Neural cell (in vitro differentiated cells): Measurements from ENCODE around the gene STMP1. TPM values are rescaled to one million over a fixed set of nuclear protein-coding genes. Genes with fewer than 3 reads are reported as not detected.

Experiments
- H2AFZ ChIP-seq: fragments of 200-600, 300-800 bp; sonication (generic), shearing (Covaris generic); 2 replicates; pipeline ENCODE4 v1.6.0; 2014; ENCODE audit warnings: low read depth, mild to moderate bottlenecking, antibody characterized with exemption, low read length, moderate library complexity
- H3F3A ChIP-seq: fragments of 200-600 bp; shearing (Covaris generic); 2 replicates; pipeline ENCODE4 v1.6.1; 2016; ENCODE audit warnings: mild to moderate bottlenecking, moderate library complexity, mixed read lengths, antibody characterized with exemption, low read length; ENCODE audit not compliant: insufficient read depth, poor library complexity, severe bottlenecking
- H3K27ac ChIP-seq: fragments of 200-600, 300-800 bp; sonication (generic), shearing (Covaris generic); 2 replicates; pipeline ENCODE4 v1.5.1; 2014; ENCODE audit warnings: mild to moderate bottlenecking, low read length, moderate library complexity
- H3K27me3 ChIP-seq: fragments of 300-800, 200-600 bp; sonication (generic), shearing (Covaris generic); 2 replicates; pipeline ENCODE4 v1.6.0; 2014; ENCODE audit warnings: mild to moderate bottlenecking, low read depth, low read length, moderate library complexity; ENCODE audit not compliant: insufficient read depth
- H3K36me3 ChIP-seq: fragments of 300-800, 200-600 bp; sonication (generic), shearing (Covaris generic); 2 replicates; pipeline ENCODE4 v1.5.1; 2014; ENCODE audit warnings: mild to moderate bottlenecking, antibody characterized with exemption, low read length, moderate library complexity; ENCODE audit not compliant: insufficient read depth
- H3K4me2 ChIP-seq: fragments of 300-800, 200-600 bp; sonication (generic), shearing (Covaris generic); 2 replicates; pipeline ENCODE4 v1.6.0; 2014; ENCODE audit warnings: mild to moderate bottlenecking, low read length
- H3K4me3 ChIP-seq: fragments of 300-800, 200-600 bp; sonication (generic), shearing (Covaris generic); 2 replicates; pipeline ENCODE4 v1.5.1; 2014; ENCODE audit warnings: mild to moderate bottlenecking, low read length, moderate library complexity
- H3K79me2 ChIP-seq: fragments of 200-600 bp; shearing (Covaris generic); replicated peaks from 2 replicates; pipeline ENCODE4 v1.6.0; 2014; ENCODE audit warnings: mild to moderate bottlenecking, low read length, moderate library complexity; ENCODE audit not compliant: insufficient read depth
- H3K9ac ChIP-seq: fragments of 300-800, 200-600 bp; sonication (generic), shearing (Covaris generic); 2 replicates; pipeline ENCODE4 v1.6.1; 2016; ENCODE audit warnings: mild to moderate bottlenecking, low read length, mixed read lengths
- H3K9me2 ChIP-seq: fragments of 200-600 bp; shearing (Covaris generic); 2 replicates; pipeline ENCODE4 v1.6.1; 2016; ENCODE audit warnings: mild to moderate bottlenecking, low read length, mixed read lengths; ENCODE audit not compliant: insufficient read depth
- H3K9me3 ChIP-seq: fragments of 200-600, 300-800 bp; sonication (generic), shearing (Covaris generic); 2 replicates; pipeline ENCODE4 v1.6.1; 2016; ENCODE audit warnings: mild to moderate bottlenecking, mixed run types, low read length, moderate library complexity, mixed read lengths
- H4K20me1 ChIP-seq: fragments of 200-600 bp; shearing (Covaris generic); 2 replicates; pipeline ENCODE4 v1.6.1; 2016; ENCODE audit warnings: mild to moderate bottlenecking, mixed run types; ENCODE audit not compliant: insufficient read depth
- CTCF ChIP-seq: fragments of 450-650 bp; IDR thresholded peaks from 2 replicates; pipeline ENCODE4 v1.5.1; 2014; ENCODE audit warnings: antibody characterized with exemption, mild to moderate bottlenecking, moderate library complexity; ENCODE audit not compliant: poor library complexity, severe bottlenecking
- EP300 ChIP-seq: fragments of 450-650 bp; conservative IDR thresholded peaks from 2 replicates; pipeline ENCODE4 v1.6.1; 2014; ENCODE audit warnings: antibody characterized with exemption, mild to moderate bottlenecking, moderate library complexity; ENCODE audit not compliant: poor library complexity, severe bottlenecking
- EZH2 ChIP-seq: fragments of 200-600, 300-800 bp; shearing (Covaris generic), sonication (generic); IDR thresholded peaks from 2 replicates; pipeline ENCODE4 v1.6.1; 2014; ENCODE audit warnings: antibody characterized with exemption, low read length, borderline replicate concordance, mild to moderate bottlenecking; ENCODE audit not compliant: insufficient read depth, poor library complexity, severe bottlenecking
- MXI1 ChIP-seq: fragments of 450-650 bp; conservative IDR thresholded peaks from 2 replicates; pipeline ENCODE4 v1.6.1; 2014; ENCODE audit warnings: antibody characterized with exemption, mild to moderate bottlenecking; ENCODE audit not compliant: poor library complexity, severe bottlenecking
- POLR2AphosphoS5 ChIP-seq: IDR thresholded peaks from 2 replicates; pipeline ENCODE4 v1.6.1; 2012
- RAD21 ChIP-seq: fragments of 450-650 bp; conservative IDR thresholded peaks from 2 replicates; pipeline ENCODE4 v1.6.1; 2014; ENCODE audit warnings: antibody characterized with exemption, mild to moderate bottlenecking, moderate library complexity
- SMC3 ChIP-seq: fragments of 450-650 bp; conservative IDR thresholded peaks from 2 replicates; pipeline ENCODE4 v1.6.1; 2014; ENCODE audit warnings: antibody characterized with exemption, mild to moderate bottlenecking, moderate library complexity; ENCODE audit not compliant: poor library complexity
- TAF1 ChIP-seq: IDR thresholded peaks from 2 replicates; pipeline ENCODE4 v1.6.1; 2012; ENCODE audit warnings: low read depth
- polyA plus RNA-seq: library from polyadenylated mRNA; depleted of rRNA; stranded (reverse); fragments of >200 nt; gene quantifications from 2 replicates; pipeline ENCODE4 v1.2.3, GENCODE V29; 2014
- small RNA-seq, 3 experiments: library from RNA; depleted of rRNA; stranded (forward); fragments of <200 nt; gene quantifications; one replicate each; pipeline ENCODE3, GENCODE V24; 2012
- TF ChIP-seq, protein P1 (sequence below): IDR thresholded peaks from 2 replicates; pipeline ENCODE4 v1.6.1; 2012; ENCODE audit warnings: borderline replicate concordance

STMP1 gene
- polyA plus RNA-seq, 1 donor from 2014 or later: 81.6 TPM

GRCh38 chr7:135723411-135723810, 61.1 kb downstream of the STMP1 start:
- Histone ChIP-seq H3K4me2 (no peak overlapping the region), H4K20me1 (no peaks in the 10 kb centered on the region), H3K27me3 (no peaks in the 10 kb centered on the region), H3K27ac (no peak overlapping the region), H3F3A (no peaks in the 10 kb centered on the region), H3K4me3 (no peak overlapping the region), H2AFZ (no peak overlapping the region), H3K36me3 (no peaks in the 10 kb centered on the region), H3K79me2 (no peaks in the 10 kb centered on the region), H3K9me3 (no peaks in the 10 kb centered on the region), H3K9me2 (no peaks in the 10 kb centered on the region), H3K9ac (no peak overlapping the region)
- TF ChIP-seq CTCF (no peak), SMC3 (no peak), TAF1 (no peak), RAD21 (no peak), EP300 (no peak), POLR2AphosphoS5 (no peak), EZH2 (no peak), MXI1 (no peak)
- TF ChIP-seq, protein P1, sequence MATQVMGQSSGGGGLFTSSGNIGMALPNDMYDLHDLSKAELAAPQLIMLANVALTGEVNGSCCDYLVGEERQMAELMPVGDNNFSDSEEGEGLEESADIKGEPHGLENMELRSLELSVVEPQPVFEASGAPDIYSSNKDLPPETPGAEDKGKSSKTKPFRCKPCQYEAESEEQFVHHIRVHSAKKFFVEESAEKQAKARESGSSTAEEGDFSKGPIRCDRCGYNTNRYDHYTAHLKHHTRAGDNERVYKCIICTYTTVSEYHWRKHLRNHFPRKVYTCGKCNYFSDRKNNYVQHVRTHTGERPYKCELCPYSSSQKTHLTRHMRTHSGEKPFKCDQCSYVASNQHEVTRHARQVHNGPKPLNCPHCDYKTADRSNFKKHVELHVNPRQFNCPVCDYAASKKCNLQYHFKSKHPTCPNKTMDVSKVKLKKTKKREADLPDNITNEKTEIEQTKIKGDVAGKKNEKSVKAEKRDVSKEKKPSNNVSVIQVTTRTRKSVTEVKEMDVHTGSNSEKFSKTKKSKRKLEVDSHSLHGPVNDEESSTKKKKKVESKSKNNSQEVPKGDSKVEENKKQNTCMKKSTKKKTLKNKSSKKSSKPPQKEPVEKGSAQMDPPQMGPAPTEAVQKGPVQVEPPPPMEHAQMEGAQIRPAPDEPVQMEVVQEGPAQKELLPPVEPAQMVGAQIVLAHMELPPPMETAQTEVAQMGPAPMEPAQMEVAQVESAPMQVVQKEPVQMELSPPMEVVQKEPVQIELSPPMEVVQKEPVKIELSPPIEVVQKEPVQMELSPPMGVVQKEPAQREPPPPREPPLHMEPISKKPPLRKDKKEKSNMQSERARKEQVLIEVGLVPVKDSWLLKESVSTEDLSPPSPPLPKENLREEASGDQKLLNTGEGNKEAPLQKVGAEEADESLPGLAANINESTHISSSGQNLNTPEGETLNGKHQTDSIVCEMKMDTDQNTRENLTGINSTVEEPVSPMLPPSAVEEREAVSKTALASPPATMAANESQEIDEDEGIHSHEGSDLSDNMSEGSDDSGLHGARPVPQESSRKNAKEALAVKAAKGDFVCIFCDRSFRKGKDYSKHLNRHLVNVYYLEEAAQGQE: no peak

Small RNA genes lying within 50 kb of the gene (small RNA-seq; reads per million reads assigned to genes)
- 0.10 to 1.7 (median 0.16) reads per million in 3 experiments for gene RNU6-1154P

Other genes starting within 250 kb of the STMP1 start
- gene CNOT4, start 152.4 kb upstream of the STMP1 start, polyA plus RNA-seq: 6.4 and 7.1 TPM in 2 replicates
- 32.3 and 35.4 TPM in 2 replicates for gene NUP205, start 104.6 kb upstream of the STMP1 start, polyA plus RNA-seq
- gene SLC13A4, start 65.7 kb downstream of the STMP1 start, polyA plus RNA-seq: 1.4 TPM in 1 of 2 replicates, not detected in the other
- gene FAM180A, start 86.3 kb downstream of the STMP1 start, polyA plus RNA-seq: not detected in 2 replicates